ENCODE data around the gene ANAPC1.
"Not testable (repeated sequence)": the region's sequence is repeated elsewhere in the genome, so short reads cannot be mapped to it uniquely, and the experiment has no call there.

The ANAPC1 gene

DNA sequence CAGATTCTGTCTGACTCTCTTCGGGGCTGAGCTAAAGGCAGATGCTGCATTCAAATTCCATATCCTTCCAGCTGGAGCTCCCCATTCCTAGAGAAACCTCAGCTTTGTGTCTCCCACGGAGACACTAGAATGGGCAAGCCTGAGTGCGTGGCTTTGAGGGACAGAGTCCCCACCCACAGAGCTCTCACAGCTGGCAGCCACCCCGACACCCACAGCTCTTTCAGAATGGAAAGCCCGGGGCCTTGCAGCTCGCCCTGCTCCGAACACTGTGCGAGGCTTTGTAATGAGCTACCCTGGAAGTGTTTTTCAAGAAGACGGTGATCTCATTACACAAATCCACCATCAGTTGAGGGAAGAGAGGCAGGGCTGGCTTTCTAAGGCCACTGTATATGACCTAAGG is 164.4 kb downstream of the ANAPC1 start:
- H3K27me3 ChIP-seq (replicated peaks in 2 of 5; ENCODE audit: control insufficient read depth in 4 of 5, insufficient read depth in 5 of 5, low read length in 4 of 5); H3K9me3 ChIP-seq (ENCODE audit: control extremely low read depth in 1 of 5, control insufficient read depth in 4 of 5, insufficient read depth in 2 of 5, low read depth in 1 of 5, low read length in 4 of 5); POLR2A ChIA-PET; H3K4me1 ChIP-seq (ENCODE audit: control extremely low read depth in 1 of 4, control insufficient read depth in 4 of 4, insufficient read depth in 4 of 4, low read length in 3 of 4); H3K36me3 ChIP-seq (ENCODE audit: control insufficient read depth in 4 of 4, insufficient read depth in 4 of 4, low read length in 3 of 4); H3K4me3 ChIP-seq (ENCODE audit: control insufficient read depth in 1 of 7, extremely low read depth in 1 of 7, insufficient read depth in 4 of 7, low read depth in 2 of 7, low read length in 6 of 7); CTCF ChIA-PET; DNase-seq; H3K27ac ChIP-seq (ENCODE audit: insufficient read depth in 1 of 2, low read depth in 1 of 2, low read length in 2 of 2, poor library complexity in 1 of 2, severe bottlenecking in 2 of 2): not testable (repeated sequence)
- WGBS (ENCODE audit: insufficient coverage): 100% methylated on average over 2 of the region's 9 CpGs
